GM19238 (cell line): ENCODE data around the gene TMED6.

Experiments used
- DNase-seq: peaks from one replicate; pipeline ENCODE4 v3.0.0; 2011; ENCODE audit warnings: low spot score; ENCODE audit not compliant: insufficient read length

Gene TMED6

DNA sequence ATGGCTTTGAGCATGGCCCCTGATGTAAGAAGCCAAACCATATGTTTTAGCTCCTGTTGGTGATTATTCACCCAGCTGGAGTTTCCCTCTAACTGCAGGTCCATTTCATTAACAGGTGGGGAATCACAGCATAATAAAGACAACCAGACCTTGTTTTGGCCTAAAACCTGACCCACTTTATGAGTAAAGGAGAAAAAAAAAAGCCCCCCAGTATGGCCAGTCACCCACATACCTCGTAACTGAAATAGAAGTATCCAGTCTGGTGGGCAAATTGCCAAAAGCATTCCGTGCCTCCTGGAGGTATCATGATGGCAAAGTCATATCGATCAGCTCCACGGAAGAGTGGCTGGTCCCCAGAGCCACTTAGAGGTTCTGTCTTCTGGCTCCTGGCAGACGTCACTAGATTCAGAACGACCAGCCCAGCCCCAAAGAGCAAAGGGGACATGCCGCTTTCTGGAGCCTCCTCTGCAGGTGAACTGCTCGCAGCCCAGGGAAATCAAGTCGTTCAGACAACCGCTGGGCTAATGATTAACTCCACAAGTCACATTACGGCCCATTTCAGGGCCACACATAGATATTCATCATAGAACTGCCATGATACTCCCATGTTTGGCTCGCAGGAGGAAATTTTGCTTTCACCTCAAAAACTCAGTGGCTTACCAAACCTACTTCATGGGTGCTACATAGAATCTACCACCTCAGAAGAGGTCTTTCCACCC lies at the start of gene TMED6:
Gene TMED6, minus strand, starts transcription at position 478 of the 719 bp plus-strand sequence. Its CDS starts 33 bp downstream, at position 445.
- DNase-seq: no peak

GRCh38 chr16:69399361-69399760 lies 47.8 kb upstream of the TMED6 start:
- DNase-seq: no peak

GRCh38 chr16:69397821-69398521 lies 46.4 kb upstream of the TMED6 start:
- DNase-seq: no peak

DNA sequence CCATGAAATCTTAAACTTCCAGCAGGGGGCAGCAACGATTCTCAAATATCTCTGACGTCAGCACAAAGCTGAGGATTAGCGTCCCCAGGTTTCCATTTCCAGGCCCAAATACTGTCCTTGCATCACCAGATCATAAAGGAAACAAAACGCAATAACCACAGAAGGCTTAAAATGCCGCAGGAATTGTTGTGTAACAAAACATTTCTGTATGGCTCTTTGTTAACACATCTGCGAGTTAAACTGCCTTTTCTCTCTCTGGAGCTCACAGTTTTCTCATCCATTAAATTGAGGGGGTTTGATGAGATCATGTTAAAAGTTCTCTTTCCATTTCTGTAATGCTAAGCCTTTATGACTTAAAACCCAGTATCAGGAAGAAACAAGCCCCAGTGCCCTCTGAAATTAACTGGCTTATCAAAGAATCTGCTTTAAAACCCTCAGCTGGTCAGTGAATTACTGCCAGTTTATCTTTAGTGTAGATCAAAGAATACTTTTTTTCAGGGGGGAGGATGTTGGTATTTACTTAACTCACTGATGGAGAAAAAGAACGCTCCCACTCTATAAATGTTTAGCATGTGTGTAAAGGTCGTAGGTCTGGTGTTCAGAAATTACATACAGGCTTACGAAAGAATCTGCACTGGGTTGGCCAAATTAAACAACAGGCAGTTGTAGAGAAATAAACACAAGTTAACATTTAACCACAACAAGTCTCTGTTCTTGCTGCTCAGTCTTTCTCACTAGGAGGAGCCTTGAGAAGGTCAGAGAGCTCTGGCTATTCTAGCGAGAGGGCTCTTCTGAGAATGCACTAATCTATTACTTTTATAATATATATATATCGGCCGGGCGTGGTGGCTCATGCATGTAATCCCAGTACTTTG lies 44.8 kb upstream of the TMED6 start:
- no peak for DNase-seq

- no peak for DNase-seq
These were observed 44.2 kb upstream of the TMED6 start for GRCh38 chr16:69395859-69396186.

DNA sequence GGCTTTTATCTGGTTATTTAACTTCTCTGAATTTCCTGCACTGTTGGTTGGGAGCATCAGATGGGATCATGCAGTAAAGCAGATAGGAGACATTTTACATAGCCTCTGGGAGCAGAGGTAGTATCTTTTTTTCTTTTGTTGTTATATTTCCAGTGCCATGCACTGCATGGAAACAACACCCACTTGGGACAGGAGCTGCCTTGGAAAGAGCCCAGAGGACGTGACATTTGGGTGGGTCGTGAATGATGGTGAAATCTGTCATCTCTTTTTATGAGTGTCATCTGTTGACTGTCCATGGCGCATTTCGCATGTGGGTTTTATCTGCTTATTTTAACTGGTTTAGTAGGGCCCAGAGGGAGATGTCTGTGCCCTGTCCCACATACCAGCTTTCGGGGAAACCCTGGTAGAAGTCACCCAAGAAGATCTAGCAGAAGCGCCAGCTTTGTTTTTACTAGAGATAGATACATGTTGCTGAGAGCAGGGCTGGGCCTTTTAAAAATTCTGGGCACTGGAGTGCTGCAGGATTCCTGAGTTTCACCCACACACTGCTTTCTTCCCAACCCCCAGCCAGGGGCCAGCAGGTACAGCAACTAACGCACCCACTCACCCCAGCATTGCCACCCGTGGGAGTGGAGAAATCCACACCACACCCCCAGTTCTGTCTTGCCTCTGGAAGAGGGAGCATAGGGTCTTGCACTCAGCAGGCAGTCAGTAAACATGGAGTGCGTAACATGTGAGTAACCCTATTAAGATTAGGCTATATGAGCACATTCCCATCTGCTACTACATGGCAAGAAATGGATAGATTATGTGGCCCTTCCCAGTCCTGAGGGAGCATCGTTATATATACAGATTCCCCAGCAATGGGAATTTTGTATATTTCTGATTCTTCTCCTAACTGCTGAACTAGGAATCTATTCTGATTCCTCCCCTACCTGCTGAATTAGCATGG lies 42.6 kb upstream of the TMED6 start:
- DNase-seq: no peak

DNA sequence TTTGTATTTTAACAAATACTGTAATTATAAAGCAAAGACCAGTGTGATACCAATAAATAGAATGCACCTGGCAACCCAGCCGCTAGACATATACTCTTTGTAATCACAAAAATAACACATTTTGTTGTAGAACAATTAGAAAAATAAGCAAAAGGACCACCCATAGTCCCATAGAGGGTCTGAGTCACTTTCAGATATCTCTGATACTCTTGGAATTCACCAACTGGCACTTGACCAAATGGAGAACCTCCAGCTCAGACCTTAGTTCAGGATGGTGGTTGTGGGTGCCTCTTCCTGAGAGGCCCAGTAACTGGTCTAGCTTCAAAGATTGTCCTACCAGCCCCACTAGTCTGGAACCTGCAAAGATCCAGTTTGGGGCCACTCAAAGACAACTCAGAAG lies 35.0 kb upstream of the TMED6 start:
- no peak for DNase-seq

GRCh38 chr16:69384974-69385373 lies 33.4 kb upstream of the TMED6 start:
- no peak for DNase-seq

DNA sequence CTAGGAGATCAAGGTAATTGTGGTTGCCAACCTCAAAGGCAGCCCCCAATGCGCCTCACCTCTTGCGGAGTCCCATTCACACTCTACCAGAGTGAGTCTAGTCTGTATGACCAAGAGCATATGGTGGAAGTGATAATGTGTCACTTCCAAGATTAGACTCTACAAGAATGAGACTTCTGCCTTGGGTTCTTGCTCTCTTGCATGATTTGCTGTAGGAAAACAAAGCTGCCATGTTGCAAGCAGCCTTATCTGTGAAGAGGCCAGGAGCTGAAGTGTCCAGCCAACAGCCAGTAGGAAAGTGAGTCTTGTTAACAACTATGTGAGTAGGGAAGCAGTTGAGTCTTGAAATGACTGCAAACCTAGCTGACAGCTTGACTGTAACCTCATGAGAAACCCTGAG lies 30.8 kb upstream of the TMED6 start:
- no peak for DNase-seq

GRCh38 chr16:69381231-69381630 lies 29.6 kb upstream of the TMED6 start:
- DNase-seq: no peak

DNA sequence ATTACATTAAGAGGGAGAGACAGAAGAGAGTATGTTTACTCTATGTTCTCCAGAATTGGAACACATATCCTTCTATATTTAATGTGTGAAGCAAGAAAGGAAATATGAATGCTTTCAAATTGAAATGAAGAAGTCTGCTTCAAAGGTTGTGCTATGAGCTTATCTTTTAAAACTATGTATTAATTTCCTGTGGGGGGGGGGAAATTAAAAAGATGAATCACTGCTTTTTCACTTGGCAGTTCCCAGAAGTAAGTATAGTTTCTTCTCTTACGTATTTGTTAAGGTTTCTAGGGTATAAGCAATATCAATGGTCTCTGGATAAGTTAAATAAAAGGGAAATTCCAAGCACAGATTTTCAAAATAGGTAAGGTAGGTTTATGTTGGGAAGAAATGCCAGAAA lies 27.2 kb upstream of the TMED6 start:
- no peak for DNase-seq

GRCh38 chr16:69378036-69378435 lies 26.4 kb upstream of the TMED6 start:
- no peak for DNase-seq

DNA sequence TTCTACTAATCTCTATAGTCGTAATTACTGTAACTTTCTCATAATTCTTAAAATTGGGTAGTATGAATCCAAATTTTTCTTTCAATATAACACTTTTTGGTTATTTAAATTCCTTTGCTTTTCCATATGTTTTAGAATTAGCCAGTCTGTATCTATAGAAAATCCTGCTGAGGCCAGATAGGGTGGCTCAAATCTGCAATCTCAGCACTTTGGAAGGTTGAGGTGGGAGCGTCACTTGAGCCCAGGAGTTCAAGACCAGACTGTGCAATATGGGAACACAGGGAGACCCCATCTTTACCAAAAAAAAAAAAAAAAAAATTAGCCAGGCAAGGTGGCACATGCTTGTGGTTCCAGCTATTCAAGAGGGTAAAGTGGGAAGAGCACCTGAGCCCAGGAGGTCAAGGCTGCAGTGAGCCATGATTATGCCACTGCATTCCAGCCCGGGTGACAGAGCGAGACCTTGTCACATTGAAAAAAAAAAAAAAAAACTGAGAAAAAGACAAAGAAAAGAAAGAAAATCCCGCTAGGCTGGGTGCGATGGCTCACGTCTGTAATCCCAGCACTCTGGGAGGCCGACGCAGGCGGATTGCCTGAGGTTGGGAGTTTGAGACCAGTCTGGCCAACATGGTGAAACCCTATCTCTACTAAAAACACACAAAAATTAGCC lies 24.9 kb upstream of the TMED6 start:
- DNase-seq: no peak

DNA sequence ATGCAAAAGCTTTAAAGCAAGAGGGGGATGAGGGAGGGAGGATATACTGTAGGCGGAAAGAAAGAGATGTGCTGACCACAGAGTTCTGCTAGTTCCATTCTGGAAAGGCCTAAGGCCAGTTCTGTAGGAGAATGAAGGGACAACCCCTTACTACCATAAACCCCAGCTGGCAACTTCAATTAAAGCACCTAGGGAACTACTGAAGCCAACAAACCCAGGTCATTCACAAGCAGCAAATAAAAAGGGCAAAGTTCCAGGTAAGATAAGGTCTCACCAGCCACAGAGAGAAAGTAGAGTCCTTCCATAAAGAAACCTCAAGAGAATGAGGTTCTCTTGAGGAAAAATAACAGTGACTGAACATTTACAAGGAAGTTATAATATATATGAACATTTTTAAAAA lies 21.4 kb upstream of the TMED6 start:
- no peak for DNase-seq

DNA sequence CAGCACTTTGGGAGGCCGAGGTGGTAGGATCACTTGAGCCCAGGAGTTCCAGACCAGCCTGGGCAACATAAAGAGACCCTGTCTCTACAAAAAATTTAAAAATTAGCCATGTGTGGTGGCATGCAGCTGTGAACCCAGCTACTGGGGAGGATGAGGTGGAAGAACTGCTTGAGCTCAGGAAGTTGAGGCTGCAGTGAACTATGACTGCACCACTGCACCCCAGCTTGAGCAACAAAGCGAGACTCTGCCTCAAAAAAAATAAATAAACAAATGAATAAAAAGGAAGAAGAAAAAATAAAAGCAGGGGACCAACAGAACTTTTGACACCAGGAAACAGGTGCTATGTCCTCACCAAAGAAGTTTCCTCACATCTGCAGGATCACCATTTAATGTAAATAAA lies 20.0 kb upstream of the TMED6 start:
- DNase-seq: no peak

DNA sequence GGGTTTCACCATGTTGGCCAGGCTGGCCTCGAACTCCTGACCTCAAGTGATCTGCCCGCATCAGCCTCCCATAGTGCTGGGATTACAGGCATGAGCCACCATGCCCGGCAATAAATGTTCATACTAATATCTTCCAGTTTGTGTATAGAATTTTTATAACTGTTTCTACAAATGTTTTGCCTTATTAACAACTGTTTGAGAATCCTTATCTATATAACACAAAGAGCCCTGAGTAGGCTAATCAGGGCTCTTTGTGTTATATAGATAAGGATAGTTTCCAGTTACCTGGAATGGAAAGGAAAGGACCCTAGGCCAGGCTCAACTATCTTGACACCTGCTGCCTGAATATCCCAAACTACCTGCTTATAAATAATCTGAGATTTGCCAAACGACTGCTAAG lies 17.3 kb upstream of the TMED6 start:
- no peak for DNase-seq

- no peak for DNase-seq
These were observed 16.4 kb upstream of the TMED6 start for GRCh38 chr16:69367980-69368379.

- DNase-seq: no peak
These were observed 14.8 kb upstream of the TMED6 start for GRCh38 chr16:69366431-69366830.

DNA sequence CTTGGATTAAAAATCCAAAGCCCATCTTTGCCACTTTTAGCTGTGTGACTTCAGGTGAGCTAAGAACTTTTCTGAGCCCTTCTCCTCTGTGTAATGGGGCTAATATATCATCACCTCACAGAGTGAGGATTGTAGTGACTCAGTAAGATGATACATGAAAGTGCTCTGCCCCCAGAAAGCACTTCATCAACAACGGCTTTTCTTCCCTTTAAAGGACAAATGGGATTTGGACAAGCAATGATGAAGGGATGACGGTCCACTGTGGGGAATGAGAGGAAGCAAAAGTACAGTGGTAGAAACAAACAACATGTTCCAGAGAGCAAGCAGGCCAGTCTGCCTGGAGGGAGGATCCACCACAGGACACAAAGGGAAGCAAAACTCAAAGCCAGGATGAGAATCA lies 14.3 kb upstream of the TMED6 start:
- no peak for DNase-seq

GRCh38 chr16:69364088-69364487 lies 12.5 kb upstream of the TMED6 start:
- DNase-seq: no peak

DNA sequence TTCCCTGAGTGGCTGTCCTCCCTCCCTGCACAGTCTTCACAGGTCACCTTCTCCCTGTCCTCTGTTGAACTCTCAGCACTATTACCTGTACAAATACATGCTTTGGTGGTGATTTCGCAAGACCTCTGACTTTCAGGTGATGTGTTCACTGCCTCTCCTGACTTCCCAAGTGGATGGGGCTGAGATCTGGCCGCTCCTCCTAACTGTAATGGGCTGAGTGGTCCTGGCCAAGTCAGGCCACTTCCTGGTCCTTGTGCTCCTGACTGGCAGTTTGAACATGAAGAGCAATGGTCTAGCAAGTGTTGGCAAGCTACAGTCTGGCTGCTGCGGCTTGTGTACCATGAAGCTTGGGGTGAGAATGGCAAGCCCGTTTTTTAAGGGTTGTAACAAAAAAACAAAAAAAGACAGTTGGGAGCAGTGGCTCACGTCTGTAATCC lies 11.7 kb upstream of the TMED6 start:
- DNase-seq: no peak
